ENCODE data around the gene MGME1.

- TF ChIP-seq EZH2phosphoT487 (IDR thresholded peaks at IDR 0.05; ENCODE audit: borderline replicate concordance) (no peak), CTCF (conservative IDR thresholded peaks at IDR 0.05; ENCODE audit: low read length) (no peak)
Measured at GRCh38 chr20:17925940-17926300, 42.9 kb upstream of the MGME1 start.

All from Loucy (cell line).